Mucosa of descending colon (tissue), 3 donors: ENCODE results near the gene HMCN2. TPM values are rescaled to one million over a fixed set of nuclear protein-coding genes. Genes with fewer than 3 reads are reported as not detected.

Experiments used
- ATAC-seq: fragments of 200-7000 bp; cut with Tn5 transposase; one replicate; pipeline ENCODE4 v1.9.1; 2020; ENCODE audit warnings: mild to moderate bottlenecking, moderate library complexity
- DNase-seq, 3 donors: peaks; one replicate each; pipeline ENCODE4 v3.0.0-alpha.2; 2020
- H3K36me3 ChIP-seq: fragments of 200-600 bp; one replicate; pipeline ENCODE4 v1.8.0; 2021; ENCODE audit warnings: low read depth, mild to moderate bottlenecking
- H3K4me1 ChIP-seq: fragments of 200-600 bp; one replicate; pipeline ENCODE4 v1.8.0; 2021; ENCODE audit warnings: low read depth, mild to moderate bottlenecking
- H3K4me3 ChIP-seq: fragments of 200-600 bp; one replicate; pipeline ENCODE4 v1.8.0; 2021; ENCODE audit warnings: mild to moderate bottlenecking
- H3K9me3 ChIP-seq: fragments of 200-600 bp; one replicate; pipeline ENCODE4 v1.8.0; 2021; ENCODE audit warnings: mild to moderate bottlenecking
- intact Hi-C, 2 donors: fragments of 100-400 bp; cut with DNase I in 1 of 2; cut with micrococcal nuclease in 1 of 2; formaldehyde crosslinking; loops; one replicate each; pipeline versions ENCODE4 v1.11.0 to v1.11.1; 2022; cut with DNase I, micrococcal nuclease
- total RNA-seq, 3 donors: library from RNA; stranded (reverse); fragmentation: NEBNext Ultra II Directional in 2 of 3; extraction: Animal tissue kit (Norgen Biotek cat#: 25700) in 2 of 3; gene quantifications; one replicate each; pipeline versions ENCODE4 v1.2.1 to v1.2.4, GENCODE V29; 2021 to 2023
- TF ChIP-seq, protein P1 (sequence below): fragments of 200-600 bp; IDR thresholded peaks from one replicate; pipeline ENCODE4 v1.8.0; 2022; ENCODE audit warnings: antibody characterized with exemption, mild to moderate bottlenecking
- donor health status: DM: no; HTN: no; CAD: no; lungs with moderate emphysema.
- donor health status: DM: no; HTN: no; CAD: no.
- donor health status: DM: no; HTN: yes; CAD: no.

The HMCN2 gene
- total RNA-seq, 3 donors from 2014 or later = 28.1 to 40.5 (median 33.2) TPM

- DNase-seq (no peak), ATAC-seq (no peak)
- Histone ChIP-seq H3K36me3 (no peaks in the 10 kb centered on the region), H3K4me1 (peaks cover 2% of the 10 kb centered on the region), H3K9me3 (no peaks in the 10 kb centered on the region), H3K4me3 (no peak overlapping the region)
- TF ChIP-seq, protein P1, sequence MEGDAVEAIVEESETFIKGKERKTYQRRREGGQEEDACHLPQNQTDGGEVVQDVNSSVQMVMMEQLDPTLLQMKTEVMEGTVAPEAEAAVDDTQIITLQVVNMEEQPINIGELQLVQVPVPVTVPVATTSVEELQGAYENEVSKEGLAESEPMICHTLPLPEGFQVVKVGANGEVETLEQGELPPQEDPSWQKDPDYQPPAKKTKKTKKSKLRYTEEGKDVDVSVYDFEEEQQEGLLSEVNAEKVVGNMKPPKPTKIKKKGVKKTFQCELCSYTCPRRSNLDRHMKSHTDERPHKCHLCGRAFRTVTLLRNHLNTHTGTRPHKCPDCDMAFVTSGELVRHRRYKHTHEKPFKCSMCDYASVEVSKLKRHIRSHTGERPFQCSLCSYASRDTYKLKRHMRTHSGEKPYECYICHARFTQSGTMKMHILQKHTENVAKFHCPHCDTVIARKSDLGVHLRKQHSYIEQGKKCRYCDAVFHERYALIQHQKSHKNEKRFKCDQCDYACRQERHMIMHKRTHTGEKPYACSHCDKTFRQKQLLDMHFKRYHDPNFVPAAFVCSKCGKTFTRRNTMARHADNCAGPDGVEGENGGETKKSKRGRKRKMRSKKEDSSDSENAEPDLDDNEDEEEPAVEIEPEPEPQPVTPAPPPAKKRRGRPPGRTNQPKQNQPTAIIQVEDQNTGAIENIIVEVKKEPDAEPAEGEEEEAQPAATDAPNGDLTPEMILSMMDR = no peak
- intact Hi-C loops = no loop called here
Measured at GRCh38 chr9:130327070-130327780, 61.7 kb downstream of the HMCN2 start.

GRCh38 chr9:130327781-130328348 lies 62.3 kb downstream of the HMCN2 start:
- DNase-seq = no peak
- Histone ChIP-seq H3K9me3 (no peaks in the 10 kb centered on the region), H3K4me1 (peaks cover 2% of the 10 kb centered on the region), H3K4me3 (no peak overlapping the region), H3K36me3 (no peaks in the 10 kb centered on the region)
- TF ChIP-seq, protein P1 = no peak
- intact Hi-C loops = no loop called here
- peak; percentile 45 for ATAC-seq

DNA sequence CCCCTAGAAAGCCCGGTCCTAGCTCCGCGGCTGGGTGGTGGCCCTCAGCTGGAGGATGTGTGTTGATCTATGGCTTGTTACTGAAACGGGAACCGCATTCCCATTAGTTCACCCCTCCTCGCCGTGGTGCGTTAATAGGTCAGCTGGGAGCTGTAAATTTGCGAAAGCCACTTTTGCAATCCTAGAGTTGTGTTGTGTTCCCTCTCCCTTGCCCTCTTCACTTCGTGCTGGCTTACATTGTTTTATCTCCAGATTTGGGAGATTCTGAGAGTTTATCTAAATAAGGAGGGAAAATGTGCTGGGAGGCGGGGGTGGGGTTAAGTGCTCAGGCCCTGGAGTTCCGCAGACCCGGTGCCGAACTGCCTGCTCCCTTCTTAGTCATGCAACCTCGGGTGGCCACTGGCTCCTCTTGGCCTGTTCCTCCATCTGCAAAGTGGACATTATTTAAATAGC lies 62.8 kb downstream of the HMCN2 start:
- Histone ChIP-seq H3K36me3 (no peaks in the 10 kb centered on the region), H3K9me3 (no peaks in the 10 kb centered on the region), H3K4me1 (peaks cover 2% of the 10 kb centered on the region), H3K4me3 (no peak overlapping the region)
- DNase-seq (peak in 2 of 3 donors; percentile 50 to 73), ATAC-seq (peak; percentile 45)
- intact Hi-C loops = no loop called here
- TF ChIP-seq, protein P1 = no peak

DNA sequence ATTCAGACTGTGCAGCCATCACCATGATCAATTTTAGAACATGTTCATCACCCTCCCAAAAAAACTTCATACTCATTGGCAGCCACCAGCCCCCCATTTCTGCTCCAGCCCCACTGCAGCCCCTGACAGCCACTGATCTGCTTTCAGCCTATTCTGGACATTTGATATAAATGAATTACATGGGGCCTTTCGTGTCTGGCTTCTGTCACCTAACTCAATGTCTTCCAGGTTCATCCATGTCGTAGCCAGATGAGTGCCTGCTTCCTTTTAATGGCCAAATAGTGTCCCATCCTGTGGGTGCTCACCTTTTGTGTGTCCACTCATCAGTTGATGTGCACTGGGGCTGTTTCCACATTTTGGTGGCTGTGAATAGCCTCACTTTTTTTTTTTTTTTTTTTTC lies 63.5 kb downstream of the HMCN2 start:
- TF ChIP-seq, protein P1 = no peak
- Histone ChIP-seq H3K4me3 (no peak overlapping the region), H3K9me3 (no peaks in the 10 kb centered on the region), H3K4me1 (peaks cover 2% of the 10 kb centered on the region), H3K36me3 (no peaks in the 10 kb centered on the region)
- ATAC-seq (no peak), DNase-seq (no peak)
- intact Hi-C loops = no loop called here

GRCh38 chr9:130330202-130330862 lies 64.8 kb downstream of the HMCN2 start:
- H3K4me3 ChIP-seq = no peak overlapping the region
- no peaks in the 10 kb centered on the region for H3K9me3 ChIP-seq
- H3K4me1 ChIP-seq = peaks cover 2% of the 10 kb centered on the region
- intact Hi-C loops = loop anchor here in 1 of 2 donors (10.0 kb wide), 1 partner anchor 64 kb away; no protein-coding TSS in a partner anchor
- no peaks in the 10 kb centered on the region for H3K36me3 ChIP-seq
- TF ChIP-seq, protein P1 = no peak
- DNase-seq (no peak), ATAC-seq (no peak)
